TTC549 (cell line): ENCODE results near the gene MUSTN1.

ENCODE experiments used
- FAIRE-seq: peaks from 2 replicates; lab custom pipeline; 2012; peaks lifted over from hg19 to GRCh38; lab: Jason Lieb, UNC

Gene MUSTN1

DNA sequence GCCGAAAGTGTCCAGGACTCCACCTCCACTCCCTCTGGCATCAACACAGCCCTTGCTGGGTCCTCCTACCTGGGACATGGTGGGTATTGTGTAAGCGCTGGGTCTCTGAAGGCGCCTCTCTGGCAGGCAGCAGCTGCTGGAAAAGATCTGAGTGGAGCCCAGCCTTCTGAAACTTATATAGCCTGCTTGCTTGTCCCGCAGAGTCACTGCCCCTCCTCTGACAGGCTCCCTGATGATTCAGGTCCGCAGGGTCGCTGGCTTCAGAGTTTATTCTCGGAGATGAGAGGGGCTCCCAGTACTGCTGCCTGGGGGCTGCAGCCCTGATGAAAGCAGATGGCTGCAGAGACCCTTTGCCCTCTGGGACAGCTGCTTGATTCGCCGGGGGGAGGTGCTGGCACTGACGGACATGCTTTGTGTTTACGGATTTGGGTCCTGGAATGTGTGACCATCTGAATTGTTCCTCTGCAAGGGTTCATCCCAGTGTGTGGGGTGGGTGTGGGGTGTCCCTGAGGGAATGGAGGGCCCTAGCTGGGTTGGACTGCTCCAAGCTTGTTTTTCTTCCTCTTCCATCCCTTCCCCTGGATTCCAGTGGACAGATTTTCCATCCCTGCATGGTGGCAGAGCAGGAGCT, at the start of gene MUSTN1:
Gene MUSTN1 (minus strand): TSS at position 149 of the 631 bp plus-strand sequence. CDS start 71 bp downstream, at position 78.
- FAIRE-seq = no peak

DNA sequence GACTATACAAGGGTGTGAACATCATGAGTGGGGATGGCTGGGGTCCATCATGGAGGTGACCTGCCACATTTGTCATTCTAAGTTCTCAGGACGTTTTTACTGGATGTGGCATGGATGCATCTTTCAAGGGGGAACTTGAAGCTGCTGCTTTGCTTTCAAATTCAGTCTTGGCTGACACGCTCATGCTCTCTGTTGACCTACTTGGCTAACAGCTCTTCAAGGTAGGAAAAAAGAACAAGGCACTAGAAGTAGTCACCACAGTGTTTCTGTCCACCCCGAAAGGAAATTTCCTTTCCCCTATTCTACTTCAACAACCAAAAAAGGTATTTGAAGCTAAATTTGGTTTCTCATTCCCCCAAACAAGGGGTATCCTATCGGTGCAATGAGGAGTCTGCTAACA, 47.6 kb upstream of the MUSTN1 start:
- no peak for FAIRE-seq

DNA sequence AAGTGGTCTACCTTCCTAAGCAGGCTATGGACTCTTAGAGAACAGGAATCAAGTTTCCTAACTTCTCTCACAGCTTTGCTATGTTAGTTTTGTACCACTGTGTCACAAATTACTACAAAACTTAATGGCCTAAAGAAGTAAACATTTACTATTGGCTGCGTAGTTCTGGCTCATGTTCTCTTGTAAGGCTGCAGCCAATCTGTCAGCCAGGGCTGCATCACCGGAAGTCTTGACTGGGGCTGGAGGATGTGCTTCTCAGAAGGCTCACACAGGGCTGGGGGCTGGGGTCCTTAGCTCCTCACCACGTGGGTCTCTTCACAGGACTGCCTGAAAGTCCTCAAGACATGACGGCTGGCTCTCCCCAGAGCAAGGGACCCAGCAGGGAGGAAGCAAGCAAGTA, 47.1 kb upstream of the MUSTN1 start:
- no peak for FAIRE-seq

- no peak for FAIRE-seq
Observed at GRCh38 chr3:52880474-52880873, 45.7 kb upstream of the MUSTN1 start.

DNA sequence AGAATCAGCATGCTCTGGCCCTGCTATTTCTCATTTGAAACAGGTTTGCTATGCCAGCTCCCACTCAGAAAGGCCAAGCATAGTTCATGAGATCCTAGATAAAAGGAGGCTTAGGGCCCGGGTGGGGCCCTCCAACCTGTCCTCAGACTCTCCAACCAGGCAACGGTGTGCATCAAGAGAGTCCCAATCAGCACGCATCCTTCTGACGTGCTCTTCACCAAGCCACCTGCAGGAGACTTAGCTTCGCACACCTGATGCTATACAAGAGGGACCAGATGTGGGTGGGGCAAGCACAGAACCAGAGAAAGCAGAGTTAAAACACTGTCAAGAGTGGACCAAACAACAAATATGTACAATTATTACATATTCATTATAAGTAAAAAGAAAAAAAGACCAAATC, 45.2 kb upstream of the MUSTN1 start:
- FAIRE-seq = no peak

DNA sequence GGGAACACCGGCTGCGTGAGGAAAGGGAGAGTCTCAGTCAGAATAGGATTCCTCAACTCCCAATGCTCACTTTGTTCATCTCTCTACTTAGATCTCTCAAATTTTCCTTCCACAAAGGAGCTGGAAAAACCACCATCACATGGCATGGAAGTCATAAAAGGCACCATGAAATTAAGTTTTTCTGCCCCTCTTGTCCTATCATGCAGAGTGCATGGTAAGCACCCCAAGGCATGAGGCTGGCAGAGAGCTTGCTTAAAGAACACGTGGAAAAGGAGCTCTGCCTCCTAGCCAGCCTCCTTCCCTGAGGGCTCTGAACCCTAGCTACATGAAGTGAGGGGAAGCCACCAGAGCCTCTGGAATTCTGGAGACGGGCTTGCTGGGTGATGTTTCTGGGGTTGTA, 44.8 kb upstream of the MUSTN1 start:
- no peak for FAIRE-seq

DNA sequence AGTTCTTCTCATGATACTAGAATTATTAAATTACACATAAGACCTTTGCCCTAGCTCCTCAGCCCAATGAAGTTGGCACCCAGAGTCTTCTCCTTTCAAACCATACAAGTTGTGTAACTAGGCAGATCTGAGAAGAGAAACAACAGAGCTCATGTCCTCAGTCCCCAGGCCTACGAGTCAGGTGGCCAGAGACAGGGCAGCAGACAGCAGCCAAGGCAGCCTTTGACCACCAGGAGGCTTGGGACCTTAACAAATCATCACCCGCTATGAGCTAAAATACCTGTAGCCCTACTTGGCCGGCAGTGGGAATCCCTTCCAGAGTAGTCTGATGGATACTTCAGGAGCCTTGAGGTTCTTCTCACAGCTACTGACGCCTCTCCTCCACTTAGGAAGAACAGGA, 44.3 kb upstream of the MUSTN1 start:
- FAIRE-seq = no peak

- FAIRE-seq = no peak
Observed at GRCh38 chr3:52877085-52877484, 42.3 kb upstream of the MUSTN1 start.

- FAIRE-seq = no peak
Observed at GRCh38 chr3:52874864-52875587, 40.2 kb upstream of the MUSTN1 start.

- no peak for FAIRE-seq
Observed at GRCh38 chr3:52874160-52874701, 39.4 kb upstream of the MUSTN1 start.

DNA sequence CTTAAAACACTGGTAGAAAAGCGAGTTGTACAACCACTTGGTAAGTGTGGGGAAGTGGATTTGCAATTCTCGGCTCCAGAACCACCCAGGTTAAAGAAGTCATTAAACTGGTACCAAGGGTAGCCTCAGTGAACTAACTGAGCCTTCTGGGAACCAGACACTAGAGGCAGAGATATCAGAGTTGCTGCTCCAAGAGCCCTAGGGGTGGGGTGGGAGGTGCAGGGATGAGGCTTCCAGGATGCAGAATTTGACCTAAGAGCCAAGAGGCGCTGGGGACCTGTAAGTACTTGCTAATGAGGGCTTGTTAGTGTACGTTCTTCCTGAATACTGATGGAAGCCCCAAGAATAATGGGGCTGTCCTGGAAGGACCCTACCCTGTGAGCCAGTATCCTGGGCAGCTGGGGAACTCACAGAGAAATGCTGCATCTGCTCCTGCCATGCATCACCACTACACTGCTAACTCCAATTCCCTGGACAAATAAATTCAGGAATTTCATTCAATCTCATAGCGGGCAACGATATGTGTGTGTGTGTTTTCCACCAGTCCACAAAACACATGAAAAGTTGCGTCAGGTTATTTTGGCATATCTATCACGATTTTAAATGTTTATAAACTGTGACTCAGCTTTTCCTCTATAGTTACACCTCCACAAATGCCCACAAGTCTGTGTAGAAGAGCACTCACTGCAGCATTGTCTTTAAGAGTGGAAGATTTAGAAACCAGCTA, 38.8 kb upstream of the MUSTN1 start:
- no peak for FAIRE-seq

DNA sequence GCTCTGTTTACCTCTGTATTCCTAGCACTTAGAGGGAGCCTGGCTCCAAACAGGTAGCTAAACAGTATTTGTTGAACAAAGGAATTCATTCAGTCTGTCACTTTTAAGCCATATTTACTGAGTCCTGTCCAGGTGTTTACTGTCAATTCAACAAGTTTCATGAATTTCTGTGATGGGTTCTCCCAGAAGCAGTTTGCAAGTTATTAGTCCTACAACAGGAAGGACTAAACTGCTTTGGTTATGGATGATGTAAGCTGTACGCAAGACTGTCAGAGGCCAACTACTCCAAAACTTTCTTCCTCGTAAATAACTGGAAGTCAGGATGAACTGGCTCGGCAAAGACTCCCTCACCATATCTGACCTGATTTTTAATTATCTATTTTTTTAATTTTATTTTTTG, 37.4 kb upstream of the MUSTN1 start:
- no peak for FAIRE-seq

DNA sequence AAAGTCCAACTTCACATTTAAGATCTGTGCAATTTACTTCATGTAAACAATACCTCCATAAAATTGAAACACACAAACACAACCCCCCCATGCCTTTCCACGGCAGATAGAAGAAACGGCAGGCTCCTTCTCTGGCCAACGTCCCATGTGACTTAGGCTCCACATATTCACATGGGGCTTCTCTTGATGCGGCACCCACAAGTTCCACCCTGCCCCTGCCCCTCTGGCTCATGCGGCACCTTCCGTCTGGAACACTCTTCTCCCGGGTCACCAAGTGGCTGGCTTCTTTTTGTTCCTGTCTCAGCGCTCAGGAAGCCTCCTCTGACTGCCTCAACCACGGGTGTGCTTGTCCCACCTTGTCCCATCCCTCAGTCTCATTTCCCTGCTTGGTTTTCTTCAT, 36.9 kb upstream of the MUSTN1 start:
- no peak for FAIRE-seq

- FAIRE-seq = no peak
Observed at GRCh38 chr3:52870471-52870870, 35.7 kb upstream of the MUSTN1 start.

GRCh38 chr3:52866427-52866826, 31.6 kb upstream of the MUSTN1 start:
- FAIRE-seq = no peak

GRCh38 chr3:52865994-52866393, 31.2 kb upstream of the MUSTN1 start:
- no peak for FAIRE-seq

DNA sequence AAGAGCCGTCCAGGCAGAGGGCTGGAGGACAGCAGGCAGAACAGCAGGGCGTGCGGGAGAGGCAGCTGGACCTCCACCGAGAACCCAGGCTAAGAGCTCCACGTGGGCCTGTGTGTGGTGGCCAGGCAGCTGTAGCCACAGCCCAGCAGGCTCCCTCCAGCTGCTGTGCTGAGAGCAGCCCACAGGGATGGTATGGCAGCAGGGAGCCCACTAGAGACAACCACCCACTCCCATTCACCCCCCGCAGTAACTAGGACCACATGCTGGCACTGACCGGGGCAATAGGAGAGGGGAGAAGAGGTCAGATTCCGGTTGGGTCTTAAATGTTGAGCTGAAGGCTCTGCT, 25.6 kb upstream of the MUSTN1 start:
- no peak for FAIRE-seq

DNA sequence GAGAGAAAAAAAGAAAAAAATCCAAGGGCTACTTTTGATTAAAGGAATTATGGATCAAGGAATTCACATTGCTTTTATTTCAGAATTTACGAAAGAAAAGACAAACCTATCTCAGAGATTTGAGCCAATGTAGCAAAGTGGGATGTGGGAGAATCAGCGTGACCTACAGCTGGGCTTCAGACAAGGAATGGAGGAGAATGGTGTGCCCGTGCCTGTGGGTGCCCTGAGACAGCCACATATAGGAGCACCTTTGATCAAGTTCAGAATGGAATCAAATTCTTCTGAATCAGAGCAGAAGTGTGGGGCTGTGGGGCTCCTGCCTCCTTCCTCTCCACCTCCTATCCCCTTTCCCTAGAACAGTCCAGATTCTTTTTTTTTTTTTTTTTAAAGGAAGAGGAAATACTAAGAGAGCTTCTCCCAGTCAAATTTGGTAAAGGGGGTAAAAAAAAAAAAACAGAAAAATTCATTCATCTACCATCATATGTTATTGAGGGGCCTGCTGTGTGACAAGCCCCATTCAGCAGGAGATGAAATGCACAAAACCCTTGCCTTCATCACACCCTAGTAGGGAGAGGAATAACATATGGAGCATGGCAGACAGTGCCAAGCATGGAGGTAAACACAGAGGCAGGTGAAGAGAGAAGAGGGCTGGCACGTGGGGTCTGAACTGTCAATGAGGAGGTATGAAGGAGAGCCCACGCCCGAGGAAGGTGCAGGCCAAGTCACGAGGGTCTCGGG, 25.0 kb upstream of the MUSTN1 start:
- FAIRE-seq = no peak

DNA sequence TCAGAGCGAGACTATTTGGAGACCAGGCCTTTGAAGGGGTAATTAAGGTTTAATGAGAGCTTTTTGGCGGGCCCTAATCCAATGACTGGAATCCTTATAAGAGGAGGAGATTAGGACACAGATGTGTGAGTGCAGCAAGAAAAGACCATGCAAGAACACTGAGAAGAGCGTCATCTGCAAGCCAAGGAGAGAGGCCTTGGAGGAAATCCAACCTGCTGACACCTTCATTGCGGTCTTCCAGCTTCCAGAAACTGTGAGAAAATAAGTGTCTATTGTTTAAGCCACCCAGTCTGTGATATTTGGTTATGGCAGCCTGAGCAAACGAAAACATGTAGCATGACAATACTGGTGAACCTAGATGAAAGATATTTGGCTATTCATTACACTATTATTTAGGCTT, 23.0 kb upstream of the MUSTN1 start:
- no peak for FAIRE-seq

- FAIRE-seq = no peak
Observed at GRCh38 chr3:52857133-52857532, 22.3 kb upstream of the MUSTN1 start.

DNA sequence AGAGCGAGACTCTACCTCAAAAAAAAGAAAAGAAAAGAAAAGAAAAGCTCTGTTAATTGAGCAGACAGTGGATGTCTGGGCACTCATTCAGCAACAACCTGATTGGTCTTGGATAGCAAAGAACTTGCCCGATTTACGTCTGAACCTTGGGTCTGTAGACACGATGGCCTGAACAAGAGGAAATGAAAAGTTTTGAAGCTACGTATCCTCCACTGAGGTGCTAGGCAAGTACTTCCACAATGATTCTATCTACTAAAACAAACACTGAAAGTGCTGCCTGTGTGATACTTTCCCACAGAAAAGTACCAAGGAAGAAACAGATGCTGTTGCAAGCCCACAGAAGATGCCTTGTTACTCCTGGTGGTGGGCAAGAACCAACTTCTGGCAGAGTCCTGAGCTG, 21.8 kb upstream of the MUSTN1 start:
- no peak for FAIRE-seq

DNA sequence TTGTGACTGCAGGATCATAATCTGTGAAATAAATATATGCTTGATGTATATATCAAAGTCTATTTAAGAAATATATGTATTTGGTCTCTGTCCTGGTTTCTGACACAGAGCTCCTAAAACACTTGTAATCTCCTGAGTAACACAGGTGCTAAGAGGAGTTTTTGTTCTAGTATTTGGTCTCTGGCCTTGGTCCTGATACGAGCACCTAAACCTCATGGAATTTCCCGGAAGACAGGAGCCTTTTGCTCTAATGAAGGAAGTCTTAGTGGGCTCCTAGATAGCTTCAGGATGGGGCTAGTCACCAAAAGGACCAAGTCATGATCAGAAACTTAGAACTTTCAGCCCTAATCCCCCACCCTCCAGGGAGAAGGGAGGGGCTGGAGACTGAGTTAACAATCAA, 19.2 kb upstream of the MUSTN1 start:
- no peak for FAIRE-seq

DNA sequence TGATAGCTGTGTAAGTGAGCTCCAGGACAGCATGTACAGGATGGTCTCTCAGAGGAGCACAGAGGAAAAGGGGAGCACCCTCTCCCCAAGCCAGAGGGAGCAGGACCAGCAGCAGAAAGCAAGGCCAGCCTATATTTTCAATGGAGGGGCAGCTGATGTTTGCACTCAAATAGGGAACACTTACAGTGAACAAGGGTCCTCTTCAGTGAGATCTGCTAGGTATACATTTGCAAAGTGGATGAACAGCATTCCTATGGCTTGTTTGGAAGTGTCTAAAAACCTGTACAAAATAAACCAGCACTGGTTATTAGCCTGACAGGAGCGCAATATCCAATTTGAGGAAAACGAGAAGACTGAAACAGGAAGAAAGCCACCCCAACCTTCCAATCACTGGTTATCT, 17.6 kb upstream of the MUSTN1 start:
- no peak for FAIRE-seq
